Smooth muscle cell (in vitro differentiated cells): Measurements from ENCODE around the gene COLEC12. TPM values are rescaled to one million over a fixed set of nuclear protein-coding genes. Genes with fewer than 3 reads are reported as not detected.

Experiments
- DNase-seq: peaks from one replicate; lab custom pipeline; 2025; ENCODE audit not compliant: unreplicated experiment; lab: John Stamatoyannopoulos, UW
- H2AFZ ChIP-seq: fragments of 200-600 bp; sonication (generic); 2 replicates; pipeline ENCODE4 v1.6.0; 2016; ENCODE audit warnings: antibody characterized with exemption, low read depth, mild to moderate bottlenecking
- H3F3A ChIP-seq: fragments of 200-600 bp; sonication (generic); 2 replicates; pipeline ENCODE4 v1.6.0; 2017; ENCODE audit warnings: antibody characterized with exemption, low read depth
- H3K27ac ChIP-seq: fragments of 200-600 bp; sonication (generic); 2 replicates; pipeline ENCODE4 v1.5.1; 2016; ENCODE audit warnings: low read depth, mild to moderate bottlenecking
- H3K27me3 ChIP-seq: fragments of 200-600 bp; sonication (generic); 2 replicates; pipeline ENCODE4 v1.6.1; 2016; ENCODE audit warnings: low read depth, mild to moderate bottlenecking
- H3K36me3 ChIP-seq: fragments of 200-600 bp; sonication (generic); 2 replicates; pipeline ENCODE4 v1.5.1; 2016; ENCODE audit warnings: low read depth
- H3K4me1 ChIP-seq: fragments of 200-600 bp; sonication (generic); 2 replicates; pipeline ENCODE4 v1.5.1; 2016; ENCODE audit warnings: low read depth
- H3K4me2 ChIP-seq: fragments of 200-600 bp; sonication (generic); 2 replicates; pipeline ENCODE4 v1.6.0; 2016; ENCODE audit warnings: mild to moderate bottlenecking
- H3K4me3 ChIP-seq: fragments of 200-600 bp; sonication (generic); 2 replicates; pipeline ENCODE4 v1.5.1; 2016; ENCODE audit warnings: mild to moderate bottlenecking
- H3K79me2 ChIP-seq: fragments of 200-600 bp; sonication (generic); 2 replicates; pipeline ENCODE4 v1.6.0; 2016; ENCODE audit warnings: low read depth, mild to moderate bottlenecking
- H3K9ac ChIP-seq: fragments of 200-600 bp; sonication (generic); 2 replicates; pipeline ENCODE4 v1.6.0; 2016; ENCODE audit warnings: low read depth
- H3K9me3 ChIP-seq: fragments of 200-600 bp; sonication (generic); replicated peaks from 2 replicates; pipeline ENCODE4 v1.5.1; 2016; ENCODE audit warnings: low read depth
- H4K20me1 ChIP-seq: fragments of 200-600 bp; sonication (generic); 2 replicates; pipeline ENCODE4 v1.6.0; 2016; ENCODE audit warnings: low read depth
- CTCF ChIP-seq: fragments of 200-600 bp; sonication (generic); IDR thresholded peaks from 2 replicates; pipeline ENCODE4 v1.5.1; 2017; ENCODE audit warnings: borderline replicate concordance, mild to moderate bottlenecking, antibody characterized with exemption; ENCODE audit not compliant: insufficient read depth, poor library complexity, severe bottlenecking
- WGBS: methylation state at CpG from one replicate; pipeline ENCODE4 v1.1.7; 2016; ENCODE audit warnings: low lambda C conversion rate; 5-methylcytosine and 5-hydroxymethylcytosine counted together
- polyA plus RNA-seq: library from polyadenylated mRNA; unstranded; fragments of >200 nt; fragmentation: Nextera tagmentation; extraction: Ambion mirVana; gene quantifications from 2 replicates; pipeline ENCODE4 v1.2.1, GENCODE V29; 2016
- total RNA-seq: library from RNA; depleted of rRNA; stranded (reverse); fragments of >200 nt; gene quantifications from 2 replicates; pipeline ENCODE4 v1.2.3, GENCODE V29; 2014

The COLEC12 gene
- total RNA-seq (10.8 and 13.8 TPM in 2 replicates), polyA plus RNA-seq (10.5 and 13.7 TPM in 2 replicates)

GRCh38 chr18:500632-501405, at the start of gene COLEC12:
Gene COLEC12 (minus strand): TSS chr18:500701. CDS start chr18:500514, 187 bp downstream.
- peaks cover 8% of the 10 kb centered on the region for H3F3A ChIP-seq
- peaks cover 22% of the 10 kb centered on the region for H3K27me3 ChIP-seq
- WGBS = 2% methylated on average over 29 of the region's 75 CpGs
- H3K27ac ChIP-seq = no peak within 1 kb of the TSS
- H3K36me3 ChIP-seq = no peaks in the 10 kb centered on the region
- no peak within 1 kb of the TSS for H3K9ac ChIP-seq
- peak within 1 kb of the TSS; percentile 66 for H2AFZ ChIP-seq
- DNase-seq = peak; percentile 30
- H3K4me3 ChIP-seq = peak within 1 kb of the TSS; percentile 63
- H3K79me2 ChIP-seq = peaks cover 3% of the 10 kb centered on the region
- H4K20me1 ChIP-seq = peaks cover 6% of the 10 kb centered on the region
- H3K4me2 ChIP-seq = peak within 1 kb of the TSS; percentile 87
- no peak for TF ChIP-seq CTCF
- H3K9me3 ChIP-seq = no peaks in the 10 kb centered on the region
- H3K4me1 ChIP-seq = peaks cover 6% of the 10 kb centered on the region

DNA sequence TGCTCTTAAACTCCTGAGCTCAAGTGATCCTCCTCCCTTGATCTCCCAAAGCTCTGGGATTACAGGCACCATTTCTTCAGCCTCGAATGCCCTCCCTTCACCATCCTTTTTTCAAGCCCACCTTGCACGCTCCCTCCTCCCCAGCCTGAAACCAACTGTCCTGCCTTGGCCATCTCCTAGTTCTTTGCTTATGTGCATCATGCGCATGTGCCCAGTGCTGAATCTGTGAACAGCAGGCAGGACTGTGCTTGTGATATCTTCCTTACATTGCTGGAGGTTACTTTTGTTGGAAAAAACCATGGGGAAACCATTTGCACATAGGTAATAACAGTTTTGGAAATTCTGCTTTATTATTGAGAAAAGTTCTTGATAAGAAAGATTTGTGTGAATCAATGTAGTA, 49.5 kb upstream of the COLEC12 start:
- no peak overlapping the region for H3K27ac ChIP-seq
- no peaks in the 10 kb centered on the region for H4K20me1 ChIP-seq
- H3K9ac ChIP-seq = no peak overlapping the region
- no peak overlapping the region for H3K4me2 ChIP-seq
- no peaks in the 10 kb centered on the region for H3F3A ChIP-seq
- 84% methylated on average over 3 of the region's 3 CpGs for WGBS
- H3K79me2 ChIP-seq = no peaks in the 10 kb centered on the region
- no peak overlapping the region for H3K4me3 ChIP-seq
- no peaks in the 10 kb centered on the region for H3K36me3 ChIP-seq
- no peak for TF ChIP-seq CTCF
- H3K4me1 ChIP-seq = no peaks in the 10 kb centered on the region
- H3K27me3 ChIP-seq = no peaks in the 10 kb centered on the region
- H2AFZ ChIP-seq = no peak overlapping the region
- no peak for DNase-seq
- H3K9me3 ChIP-seq = no peaks in the 10 kb centered on the region

DNA sequence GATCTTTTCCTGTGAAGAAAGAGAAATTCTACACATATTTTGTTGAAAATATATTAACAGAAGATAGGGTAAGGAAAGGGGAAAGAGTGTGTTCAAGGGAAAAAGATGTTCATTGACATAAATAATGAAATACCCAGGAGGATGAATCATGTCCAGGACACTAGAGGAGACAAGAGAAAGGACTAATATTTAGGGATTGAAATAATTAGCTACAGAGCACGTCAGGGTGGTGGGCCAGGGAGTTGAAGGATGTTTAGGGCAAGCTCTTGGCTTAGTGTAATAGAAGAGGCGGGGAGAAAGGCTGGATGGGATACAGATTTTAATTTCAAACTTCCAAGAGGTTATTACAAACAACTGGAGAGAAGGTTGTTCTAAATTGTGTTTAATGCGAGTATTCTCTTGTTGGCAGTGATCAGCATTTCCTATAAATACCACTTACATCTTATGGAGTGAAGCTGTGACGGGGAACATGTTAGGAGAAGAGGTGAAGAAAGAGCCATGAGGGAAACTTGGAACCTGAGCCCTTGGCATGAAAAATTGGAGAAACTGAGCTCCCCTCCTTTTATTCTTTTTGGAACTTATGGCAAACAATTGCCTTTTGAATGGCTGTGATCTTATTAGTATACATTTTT, 43.1 kb upstream of the COLEC12 start:
- no peak overlapping the region for H3K4me3 ChIP-seq
- no peaks in the 10 kb centered on the region for H4K20me1 ChIP-seq
- no peaks in the 10 kb centered on the region for H3K27me3 ChIP-seq
- H3K9me3 ChIP-seq = no peaks in the 10 kb centered on the region
- DNase-seq = no peak
- H3K36me3 ChIP-seq = no peaks in the 10 kb centered on the region
- H3K4me1 ChIP-seq = no peaks in the 10 kb centered on the region
- TF ChIP-seq CTCF = no peak
- no peaks in the 10 kb centered on the region for H3F3A ChIP-seq
- no peak overlapping the region for H3K4me2 ChIP-seq
- H2AFZ ChIP-seq = no peak overlapping the region
- no peak overlapping the region for H3K9ac ChIP-seq
- H3K27ac ChIP-seq = no peak overlapping the region
- H3K79me2 ChIP-seq = no peaks in the 10 kb centered on the region
- WGBS = 82% methylated on average over 4 of the region's 4 CpGs
